Ovary (tissue), 9 donors: Measurements from ENCODE around the gene SF1. TPM values are rescaled to one million over a fixed set of nuclear protein-coding genes. Genes with fewer than 3 reads are reported as not detected.
A peak's percentile ranks its signal among the peaks of the same experiment; 100 is the strongest.

Source experiments
- DNase-seq, 5 donors: peaks; one replicate each; pipeline ENCODE4 v3.0.0-alpha.2; 2019 to 2020
- H3K27ac ChIP-seq, 2 donors: fragments of 200-600 bp; one replicate each; pipeline versions ENCODE4 v1.5.1 to v1.8.0; 2019 to 2022
- H3K27me3 ChIP-seq: fragments of 200-600 bp; one replicate; pipeline ENCODE4 v1.8.0; 2022
- H3K36me3 ChIP-seq: fragments of 200-600 bp; sonication (generic); one replicate; pipeline ENCODE4 v1.5.1; 2019
- H3K4me1 ChIP-seq: one replicate; pipeline ENCODE4 v1.8.1; 2013; ENCODE audit warnings: mild to moderate bottlenecking, moderate library complexity; ENCODE audit not compliant: insufficient read depth
- H3K4me3 ChIP-seq: fragments of 200-600 bp; sonication (generic); one replicate; pipeline ENCODE4 v1.5.1; 2017
- H3K9me3 ChIP-seq, 2 donors: fragments of 200-600 bp in 1 of 2; sonication (generic) in 1 of 2; one replicate each; pipeline versions ENCODE4 v1.5.1 to v1.8.1; 2013 to 2019; ENCODE audit warnings: mild to moderate bottlenecking in 1 of 2, moderate library complexity in 1 of 2
- CTCF ChIP-seq, 3 donors: fragments of 450-650 bp in 2 of 3; fragments of 200-600 bp in 1 of 3; IDR thresholded peaks; one replicate each; pipeline versions ENCODE4 v1.5.1 to v1.8.0; 2016 to 2022; ENCODE audit warnings: antibody characterized with exemption in 3 of 3, mild to moderate bottlenecking in 1 of 3
- EP300 ChIP-seq: sonication (generic); formaldehyde crosslinking; IDR thresholded peaks from one replicate; pipeline ENCODE4 v1.6.1; 2017; ENCODE audit warnings: antibody characterized with exemption
- POLR2A ChIP-seq: fragments of 450-650 bp; IDR thresholded peaks from one replicate; pipeline ENCODE4 v1.6.1; 2017; ENCODE audit warnings: antibody characterized with exemption, mild to moderate bottlenecking, moderate library complexity
- WGBS, 3 donors: extraction: QIAGEN DNeasy Blood & Tissue Kit in 1 of 3; methylation state at CpG; one replicate each; pipeline versions ENCODE4 v1.1.5 to v1.1.7; 2013 to 2017; 5-methylcytosine and 5-hydroxymethylcytosine counted together
- intact Hi-C, 4 donors: fragments of 100-400 bp; cut with DNase I; formaldehyde crosslinking; loops; one replicate each; pipeline versions ENCODE4 v1.11.0 to v1.15.1; 2022 to 2023
- polyA plus RNA-seq, 2 donors: library from polyadenylated mRNA; stranded (reverse); fragments of 200-250 nt in 1 of 2; fragments of 350-450 nt in 1 of 2; fragmentation: Illumina TruSeq in 1 of 2; extraction: RNeasy Lipid Tissue Mini Kit (QIAGEN cat#74804) in 1 of 2; gene quantifications; one replicate each; pipeline ENCODE4 v1.2.3, GENCODE V29; 2013 to 2014
- total RNA-seq, 7 donors: library from RNA; depleted of rRNA in 2 of 7; stranded (reverse); fragments of >200 nt in 2 of 7; fragmentation: NEBNext Ultra II Directional in 3 of 7; extraction: Animal tissue kit (Norgen Biotek cat#: 25700) in 3 of 7; gene quantifications; one replicate each; pipeline versions ENCODE4 v1.1.0 to v1.2.4, GENCODE V29; 2016 to 2023
- donor health status: DM: no; HTN: no; CAD: no; lungs with moderate emphysema.
- donor health status: DM: no; HTN: no; CAD: no.
- donor health status: Bipolar disorder and iron deficiency.
- donor health status: DM: yes; HTN: yes; CAD: no.
- donor health status: DM: no; HTN: no; CAD: no.
- donor health status: DM: yes; HTN: yes; CAD: no.

The SF1 gene
- total and polyA plus RNA-seq, 9 donors, result 131 to 388 (median 306) TPM

GRCh38 chr11:64754124-64754918, 24.0 kb downstream of the SF1 start:
- no peaks in the 10 kb centered on the region for H3K9me3 ChIP-seq
- no peaks in the 10 kb centered on the region for H3K36me3 ChIP-seq
- intact Hi-C loops, result no loop called here
- no peaks in the 10 kb centered on the region for H3K27me3 ChIP-seq
- H3K4me1 ChIP-seq, result peaks cover 2% of the 10 kb centered on the region
- DNase-seq, result peak in 2 of 5 donors; percentile 13 to 15
- H3K27ac ChIP-seq, result no peak overlapping the region
- 51 to 59% (median 58%) methylated on average over 26 of the region's 26 CpGs for WGBS, 3 donors
- TF ChIP-seq POLR2A, result no peak
- no peak for TF ChIP-seq CTCF (IDR thresholded peaks at IDR 0.05)
- no peak for TF ChIP-seq EP300
- no peak overlapping the region for H3K4me3 ChIP-seq

- Histone ChIP-seq H3K4me1 (no peaks in the 10 kb centered on the region), H3K9me3 (no peaks in the 10 kb centered on the region), H3K27ac (no peak overlapping the region), H3K27me3 (no peaks in the 10 kb centered on the region), H3K36me3 (no peaks in the 10 kb centered on the region), H3K4me3 (no peak overlapping the region)
- WGBS, 3 donors, result 92 to 95% (median 93%) methylated on average over 41 to 43 of the region's 43 CpGs
- intact Hi-C loops, result no loop called here
- no peak for TF ChIP-seq EP300
- TF ChIP-seq CTCF (IDR thresholded peaks at IDR 0.05), result no peak
- TF ChIP-seq POLR2A, result no peak
- no peak for DNase-seq
These were observed 24.8 kb downstream of the SF1 start for GRCh38 chr11:64753380-64754123.

- H3K36me3 ChIP-seq, result no peaks in the 10 kb centered on the region
- no peaks in the 10 kb centered on the region for H3K4me1 ChIP-seq
- H3K4me3 ChIP-seq, result no peak overlapping the region
- TF ChIP-seq EP300, result no peak
- no peak for TF ChIP-seq CTCF (IDR thresholded peaks at IDR 0.05)
- TF ChIP-seq POLR2A, result no peak
- no peaks in the 10 kb centered on the region for H3K27me3 ChIP-seq
- H3K9me3 ChIP-seq, result no peaks in the 10 kb centered on the region
- H3K27ac ChIP-seq, result no peak overlapping the region
- no peak for DNase-seq
- 87 to 91% (median 88%) methylated on average over 7 of the region's 7 CpGs for WGBS, 3 donors
- intact Hi-C loops, result no loop called here
These were observed 25.3 kb downstream of the SF1 start for GRCh38 chr11:64753019-64753379.

- no peak overlapping the region for H3K27ac ChIP-seq
These were observed 26.0 kb downstream of the SF1 start for GRCh38 chr11:64752175-64752970.

More at GRCh38 chr11:64752175-64752970, 26.0 kb downstream of the SF1 start:
- intact Hi-C loops, result no loop called here
- Histone ChIP-seq H3K4me1 (no peaks in the 10 kb centered on the region), H3K27me3 (no peaks in the 10 kb centered on the region), H3K36me3 (no peaks in the 10 kb centered on the region), H3K4me3 (no peak overlapping the region), H3K9me3 (no peaks in the 10 kb centered on the region)
- no peak for TF ChIP-seq EP300
- no peak for TF ChIP-seq CTCF (IDR thresholded peaks at IDR 0.05)
- no peak for TF ChIP-seq POLR2A
- no peak for DNase-seq
- WGBS, 3 donors, result 57 to 67% (median 60%) methylated on average over 14 of the region's 14 CpGs
